ENCODE results near the gene IGFL1. TPM values are rescaled to one million over a fixed set of nuclear protein-coding genes. Genes with fewer than 3 reads are reported as not detected.

The IGFL1 gene
- total and polyA plus RNA-seq, 10 of the 15 experiments (the other 5 are each of a cell fraction or from before 2014, with no cell fraction given) = not detected

DNA sequence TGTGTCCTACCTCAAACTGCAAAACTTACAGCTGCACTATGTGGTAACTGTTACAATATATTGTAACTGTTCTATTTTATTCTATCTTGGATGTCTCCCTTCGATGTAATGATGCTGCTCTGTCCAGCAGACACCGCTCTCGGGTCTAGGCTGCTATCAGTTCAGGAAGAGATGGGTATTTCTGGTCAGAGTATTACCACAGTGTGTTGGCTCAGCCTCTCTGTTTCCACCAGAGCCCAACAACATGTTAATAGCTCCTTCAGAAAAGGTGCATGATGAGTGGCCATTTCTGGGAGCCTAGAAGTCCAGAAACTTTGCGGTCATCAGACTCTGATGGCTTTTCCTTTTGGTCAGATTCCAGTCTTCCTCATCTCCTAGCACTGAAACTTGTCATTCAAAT, 35.9 kb upstream of the IGFL1 start:
- no peak overlapping the region for H3K9ac ChIP-seq (ENCODE audit: control insufficient read depth, insufficient read depth, low read length)
- ChIA-PET RAD21 (ENCODE audit: unreplicated experiment) (no interaction called here), SMC1A (ENCODE audit: uncharacterized antibody, unreplicated experiment) (interaction anchor here (1.2 to 1.4 kb wide), 2 partner anchors 8 to 165 kb away, joined by 3 read pairs; no protein-coding TSS in a partner anchor), POLR2A (no interaction called here), CTCF (interaction anchor here (0.8 kb wide), 1 partner anchor 72 kb away, joined by 3 read pairs; no protein-coding TSS in a partner anchor)
- H3K4me3 ChIP-seq = no peak overlapping the region
- no TSS peak for BruUV-seq (replicated peaks)
- H3K9me3 ChIP-seq (replicated peaks; ENCODE audit: control insufficient read depth, insufficient read depth, low read length) = no peaks in the 10 kb centered on the region
- H3K79me2 ChIP-seq (ENCODE audit: control insufficient read depth, insufficient read depth, low read length) = no peaks in the 10 kb centered on the region
- H4K20me1 ChIP-seq (ENCODE audit: control insufficient read depth, insufficient read depth) = no peaks in the 10 kb centered on the region
- DNase-seq (ENCODE audit: low read depth, low spot score) (no peak), FAIRE-seq (no peak), ATAC-seq (no peak)
- in situ Hi-C loops (cut with MboI) = no loop called here
- no peak overlapping the region for H3K4me2 ChIP-seq (ENCODE audit: control insufficient read depth, insufficient read depth)
- no peak overlapping the region for H2AFZ ChIP-seq (ENCODE audit: control insufficient read depth, low read depth, low read length)
- 37% methylated on average over 4 of the region's 4 CpGs for WGBS (ENCODE audit: insufficient coverage, insufficient replicate concordance, low lambda C conversion rate, missing lambda C conversion rate)
- no peaks in the 10 kb centered on the region for H3K36me3 ChIP-seq (ENCODE audit: control insufficient read depth in 2 of 2, insufficient read depth in 2 of 2, low read length in 1 of 2)
- intact Hi-C loops (cut with micrococcal nuclease; ENCODE audit: unreplicated experiment) = no loop called here
- peaks cover 2 to 4% of the 10 kb centered on the region in 2 experiments; a peak in 1 of 4 replicates for H3K27me3 ChIP-seq (replicated peaks in 1 of 2; ENCODE audit: control insufficient read depth in 2 of 2, insufficient read depth in 2 of 2, low read length in 1 of 2)
- no peak overlapping the region for H3K27ac ChIP-seq (ENCODE audit: control insufficient read depth, insufficient read depth)
- no peaks in the 10 kb centered on the region for H3K4me1 ChIP-seq (ENCODE audit: control insufficient read depth, insufficient read depth, low read length)
- TF ChIP-seq E4F1 (IDR thresholded peaks at IDR 0.05; ENCODE audit: borderline replicate concordance, partially characterized antibody) (no peak), BMI1 (IDR thresholded peaks at IDR 0.05; ENCODE audit: borderline replicate concordance) (no peak), TAF1 (IDR thresholded peaks at IDR 0.05; ENCODE audit: borderline replicate concordance, low read depth, low read length) (no peak), WRNIP1 (IDR thresholded peaks at IDR 0.05; ENCODE audit: borderline replicate concordance, low read depth, low read length) (no peak), ZNF24 (IDR thresholded peaks at IDR 0.05) (no peak), EP300 (IDR thresholded peaks at IDR 0.05; ENCODE audit: borderline replicate concordance in 1 of 2, control insufficient read depth in 1 of 2, low read depth in 2 of 2, low read length in 2 of 2) (no peak), BACH1 (IDR thresholded peaks at IDR 0.05; ENCODE audit: borderline replicate concordance) (no peak), SMAD1 (IDR thresholded peaks at IDR 0.05; ENCODE audit: low read depth, partially characterized antibody) (no peak), STAT3 (IDR thresholded peaks at IDR 0.05; ENCODE audit: low read depth, low read length) (no peak), GABPA (IDR thresholded peaks at IDR 0.05; ENCODE audit: low read depth) (no peak), RAD51 (IDR thresholded peaks at IDR 0.05) (no peak), SPI1 (IDR thresholded peaks at IDR 0.05; ENCODE audit: borderline replicate concordance, insufficient read depth, low read depth, low read length) (no peak), ZNF207 (IDR thresholded peaks at IDR 0.05; ENCODE audit: borderline replicate concordance) (no peak), YBX1 (IDR thresholded peaks at IDR 0.05) (no peak), MYB (IDR thresholded peaks at IDR 0.05; ENCODE audit: borderline replicate concordance, low read depth, low read length) (no peak)
- TF ChIP-seq, protein P1, sequence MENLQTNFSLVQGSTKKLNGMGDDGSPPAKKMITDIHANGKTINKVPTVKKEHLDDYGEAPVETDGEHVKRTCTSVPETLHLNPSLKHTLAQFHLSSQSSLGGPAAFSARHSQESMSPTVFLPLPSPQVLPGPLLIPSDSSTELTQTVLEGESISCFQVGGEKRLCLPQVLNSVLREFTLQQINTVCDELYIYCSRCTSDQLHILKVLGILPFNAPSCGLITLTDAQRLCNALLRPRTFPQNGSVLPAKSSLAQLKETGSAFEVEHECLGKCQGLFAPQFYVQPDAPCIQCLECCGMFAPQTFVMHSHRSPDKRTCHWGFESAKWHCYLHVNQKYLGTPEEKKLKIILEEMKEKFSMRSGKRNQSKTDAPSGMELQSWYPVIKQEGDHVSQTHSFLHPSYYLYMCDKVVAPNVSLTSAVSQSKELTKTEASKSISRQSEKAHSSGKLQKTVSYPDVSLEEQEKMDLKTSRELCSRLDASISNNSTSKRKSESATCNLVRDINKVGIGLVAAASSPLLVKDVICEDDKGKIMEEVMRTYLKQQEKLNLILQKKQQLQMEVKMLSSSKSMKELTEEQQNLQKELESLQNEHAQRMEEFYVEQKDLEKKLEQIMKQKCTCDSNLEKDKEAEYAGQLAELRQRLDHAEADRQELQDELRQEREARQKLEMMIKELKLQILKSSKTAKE (IDR thresholded peaks at IDR 0.05; ENCODE audit: low read depth, poor library complexity, severe bottlenecking) = no peak
- TF ChIP-seq, protein P2, sequence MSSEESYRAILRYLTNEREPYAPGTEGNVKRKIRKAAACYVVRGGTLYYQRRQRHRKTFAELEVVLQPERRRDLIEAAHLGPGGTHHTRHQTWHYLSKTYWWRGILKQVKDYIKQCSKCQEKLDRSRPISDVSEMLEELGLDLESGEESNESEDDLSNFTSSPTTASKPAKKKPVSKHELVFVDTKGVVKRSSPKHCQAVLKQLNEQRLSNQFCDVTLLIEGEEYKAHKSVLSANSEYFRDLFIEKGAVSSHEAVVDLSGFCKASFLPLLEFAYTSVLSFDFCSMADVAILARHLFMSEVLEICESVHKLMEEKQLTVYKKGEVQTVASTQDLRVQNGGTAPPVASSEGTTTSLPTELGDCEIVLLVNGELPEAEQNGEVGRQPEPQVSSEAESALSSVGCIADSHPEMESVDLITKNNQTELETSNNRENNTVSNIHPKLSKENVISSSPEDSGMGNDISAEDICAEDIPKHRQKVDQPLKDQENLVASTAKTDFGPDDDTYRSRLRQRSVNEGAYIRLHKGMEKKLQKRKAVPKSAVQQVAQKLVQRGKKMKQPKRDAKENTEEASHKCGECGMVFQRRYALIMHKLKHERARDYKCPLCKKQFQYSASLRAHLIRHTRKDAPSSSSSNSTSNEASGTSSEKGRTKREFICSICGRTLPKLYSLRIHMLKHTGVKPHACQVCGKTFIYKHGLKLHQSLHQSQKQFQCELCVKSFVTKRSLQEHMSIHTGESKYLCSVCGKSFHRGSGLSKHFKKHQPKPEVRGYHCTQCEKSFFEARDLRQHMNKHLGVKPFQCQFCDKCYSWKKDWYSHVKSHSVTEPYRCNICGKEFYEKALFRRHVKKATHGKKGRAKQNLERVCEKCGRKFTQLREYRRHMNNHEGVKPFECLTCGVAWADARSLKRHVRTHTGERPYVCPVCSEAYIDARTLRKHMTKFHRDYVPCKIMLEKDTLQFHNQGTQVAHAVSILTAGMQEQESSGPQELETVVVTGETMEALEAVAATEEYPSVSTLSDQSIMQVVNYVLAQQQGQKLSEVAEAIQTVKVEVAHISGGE (CRISPR knock-in tag; IDR thresholded peaks at IDR 0.05) = no peak

Data from GM12878 (cell line).